Stimulated activated CD8-positive, alpha-beta memory T cell treated with anti-CD3 and anti-CD28 coated beads, Interleukin-12 subunit alpha, Interleukin-12 subunit beta, amount 100 ng/mL, for 4 hours (primary cell): Measurements from ENCODE around the gene NRG2.

Source experiments
- DNase-seq: peaks from one replicate; pipeline ENCODE4 v3.0.0-alpha.2; 2020; ENCODE audit warnings: low read depth

The NRG2 gene

DNA sequence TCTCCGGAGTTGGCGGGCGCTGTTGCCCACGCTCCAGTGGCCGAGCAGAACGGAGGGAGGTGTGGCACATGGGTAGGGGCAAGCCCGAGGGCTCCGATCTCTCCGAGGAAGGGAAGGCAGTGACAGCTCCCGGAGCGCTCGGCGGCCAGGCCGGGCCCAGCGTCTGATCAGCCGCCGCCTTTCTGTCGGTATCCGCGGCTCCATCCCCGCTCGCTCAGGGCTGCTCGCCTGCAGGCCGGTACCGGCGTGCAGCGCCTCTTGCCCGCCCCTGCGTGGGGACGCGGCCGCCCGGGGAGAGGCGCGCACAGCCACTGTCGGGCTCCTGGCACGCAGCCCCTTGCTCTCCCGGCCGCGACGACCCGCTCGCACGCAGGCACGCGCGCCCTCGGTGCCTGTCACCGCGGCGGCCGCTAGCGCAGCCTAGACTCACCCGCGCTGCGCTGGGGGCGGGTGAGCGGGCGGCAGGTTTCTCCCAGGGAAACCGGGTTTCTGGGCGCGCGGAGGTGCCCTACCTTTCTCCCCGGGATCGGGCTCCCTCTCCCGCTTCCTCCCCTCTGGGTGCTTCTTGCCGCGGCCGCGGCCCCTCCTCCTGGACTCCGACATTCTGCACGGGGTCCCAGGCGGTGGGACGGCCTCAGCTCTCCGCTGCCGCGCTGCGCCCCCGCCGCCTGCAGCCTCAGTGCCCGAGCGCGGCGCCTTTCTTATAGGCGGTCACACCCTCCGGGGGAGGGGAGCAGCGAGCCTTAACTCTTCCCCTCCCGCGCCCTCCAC, 139.1 kb downstream of the NRG2 start:
- no peak for DNase-seq

DNA sequence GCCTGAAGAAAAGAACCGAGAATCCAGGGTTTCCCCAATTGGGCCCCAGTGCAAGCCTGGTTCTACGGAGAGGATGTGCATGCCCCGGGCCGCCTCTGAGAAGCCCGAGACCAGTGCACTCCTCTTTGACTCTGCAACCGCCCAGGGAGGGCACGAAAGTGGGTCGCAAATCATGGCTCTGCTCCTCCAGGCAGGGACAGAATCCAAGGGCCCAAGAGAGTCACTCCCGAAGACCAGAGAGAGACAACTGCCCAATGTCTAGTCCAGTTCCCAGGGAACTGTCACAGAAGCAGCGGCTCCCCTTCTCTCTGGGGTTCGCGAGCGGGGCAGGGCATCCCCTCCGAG, 139.7 kb downstream of the NRG2 start:
- DNase-seq, result no peak

DNA sequence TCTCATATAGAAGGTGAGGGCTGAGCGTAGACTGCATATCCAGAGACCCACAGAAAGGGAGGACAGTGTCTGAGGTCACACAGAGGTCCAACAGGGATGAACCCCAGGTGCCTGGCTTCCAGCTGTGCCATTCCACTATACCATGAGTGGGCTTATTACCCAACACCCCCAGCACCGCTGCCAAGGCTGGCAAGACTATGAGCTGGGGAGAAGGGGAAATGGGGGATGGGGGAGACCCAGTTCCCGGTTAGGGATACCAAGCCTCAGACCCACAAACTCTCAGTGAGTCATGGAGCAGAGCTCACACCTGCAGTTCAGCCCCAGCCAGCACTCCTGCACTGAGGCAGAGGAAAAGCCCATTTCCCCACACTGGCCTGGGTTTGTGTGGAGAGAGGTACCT, 141.1 kb downstream of the NRG2 start:
- DNase-seq, result no peak

DNA sequence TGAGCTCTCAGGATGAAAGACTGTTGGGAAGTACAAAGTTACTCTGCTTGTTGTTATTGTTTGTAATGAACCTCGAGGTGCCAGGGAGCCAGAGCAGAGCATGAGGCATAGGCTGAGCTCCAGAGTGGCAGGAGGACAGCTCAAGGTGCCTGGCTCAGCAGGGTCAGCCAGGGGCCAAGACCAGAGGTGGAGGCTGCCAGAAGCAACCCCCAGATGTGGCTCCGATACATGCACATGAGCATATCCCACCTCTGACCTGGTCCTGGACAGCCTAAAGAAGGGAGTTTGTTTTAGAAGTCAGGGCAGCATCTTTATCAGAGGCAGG, 141.9 kb downstream of the NRG2 start:
- DNase-seq, result no peak

DNA sequence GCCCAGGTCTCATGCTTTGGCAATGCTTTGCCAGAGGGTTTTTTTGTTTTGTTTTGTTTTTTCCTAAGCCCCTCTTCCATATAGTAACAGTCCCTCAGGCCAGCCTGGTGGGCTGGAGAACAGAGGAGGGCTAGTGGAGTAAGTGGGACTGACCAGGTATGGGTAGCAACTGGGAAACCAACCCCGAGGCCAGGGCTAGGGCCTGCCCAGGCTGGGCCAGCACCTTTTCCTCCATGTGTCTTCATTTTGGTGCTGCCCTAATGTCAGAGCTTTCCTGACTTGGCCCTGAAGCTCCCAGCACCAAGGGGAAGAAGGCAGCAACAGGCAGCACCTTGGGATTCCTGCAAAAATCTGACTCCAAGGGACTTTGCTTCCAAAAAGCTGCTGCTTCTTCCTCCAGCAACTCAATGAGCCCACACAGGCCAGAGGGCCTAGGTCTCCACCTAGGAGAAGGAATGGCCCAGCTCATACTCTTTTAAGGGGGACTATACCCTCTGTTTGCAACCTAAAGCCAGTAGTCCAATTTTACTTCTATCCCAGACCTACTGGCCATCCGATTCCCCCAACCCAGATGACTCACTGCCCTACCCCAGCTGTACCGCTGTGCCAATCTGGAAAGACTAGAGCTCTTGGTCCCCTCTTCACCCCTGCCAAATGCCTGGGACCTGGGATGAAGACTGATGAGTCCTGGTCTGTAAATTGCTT, 142.4 kb downstream of the NRG2 start:
- no peak for DNase-seq

DNA sequence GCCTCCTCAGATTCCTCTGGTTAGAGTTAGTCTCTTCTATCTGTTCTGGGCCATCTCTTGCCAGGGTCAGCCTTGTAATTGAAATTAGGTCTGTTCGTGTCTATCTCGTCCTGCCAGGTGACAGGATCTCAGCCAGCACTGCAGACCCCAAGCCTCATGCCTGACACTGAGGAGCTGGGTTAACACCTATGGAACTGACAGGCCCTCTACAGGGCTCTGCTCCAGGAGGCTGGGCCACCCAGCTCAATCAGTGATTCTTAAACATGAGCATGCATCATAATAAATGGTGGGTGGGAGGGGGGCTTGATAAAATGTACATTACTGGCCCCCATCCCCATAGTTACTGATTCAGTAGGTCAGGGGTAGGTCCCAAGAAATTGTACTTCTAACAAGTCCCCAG, 144.1 kb downstream of the NRG2 start:
- DNase-seq, result no peak

DNA sequence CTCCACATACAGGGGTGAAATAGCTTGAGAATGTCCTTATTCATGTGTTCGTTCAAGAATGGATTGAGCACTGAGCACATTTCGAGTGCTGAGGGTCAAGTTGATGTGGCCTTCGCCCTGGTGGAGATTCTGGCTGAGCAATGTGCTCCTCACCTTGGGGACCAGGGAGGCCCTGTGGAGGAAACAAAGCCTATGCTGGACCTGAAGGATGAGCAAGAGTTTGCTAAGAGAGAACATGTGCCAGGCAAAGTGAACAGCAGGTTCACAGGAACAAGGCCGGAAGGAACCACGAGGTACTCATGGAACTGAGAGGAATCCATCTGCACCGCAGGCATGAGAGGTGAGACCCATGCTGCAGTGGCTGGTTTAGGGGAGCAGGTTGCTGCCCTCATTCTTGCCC, 145.1 kb downstream of the NRG2 start:
- no peak for DNase-seq

DNA sequence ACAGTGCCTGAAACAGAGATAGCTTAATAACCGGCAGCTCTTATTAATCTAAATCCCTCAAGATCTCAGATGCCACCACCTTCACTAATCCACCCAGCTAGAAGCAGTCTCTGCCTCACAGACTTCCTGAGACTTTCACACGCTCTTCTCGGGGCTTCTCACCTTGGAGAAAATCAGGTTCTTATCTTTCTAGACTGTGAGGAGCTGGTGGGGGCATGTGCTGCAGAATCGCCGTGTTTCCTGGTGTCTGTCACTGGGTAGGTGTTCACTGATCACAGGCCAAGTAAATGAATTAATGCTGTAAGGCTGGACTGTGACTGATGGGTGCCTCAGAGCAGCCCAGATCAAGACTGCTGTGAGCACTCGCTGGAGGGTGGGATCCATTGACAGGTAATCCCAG, 145.8 kb downstream of the NRG2 start:
- DNase-seq, result no peak

DNA sequence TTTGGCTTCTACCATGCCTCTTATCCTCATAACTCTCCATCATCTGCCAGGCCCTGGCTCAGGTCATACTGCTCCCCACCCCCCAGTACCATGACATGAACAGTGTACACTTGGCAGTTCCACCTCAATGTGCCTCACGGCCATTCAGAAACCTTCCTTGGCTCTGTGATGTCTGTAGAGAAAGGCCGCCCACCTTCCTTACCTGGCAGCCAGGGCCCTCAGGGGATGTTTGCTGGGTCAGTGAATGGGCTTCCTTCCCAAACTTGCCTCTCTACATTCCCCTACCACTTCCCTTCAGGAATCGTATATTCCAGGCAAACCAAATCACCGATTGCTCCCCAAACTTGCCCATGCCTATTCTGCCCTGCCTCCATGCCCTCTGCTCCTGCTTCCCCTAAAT, 146.4 kb downstream of the NRG2 start:
- no peak for DNase-seq

DNA sequence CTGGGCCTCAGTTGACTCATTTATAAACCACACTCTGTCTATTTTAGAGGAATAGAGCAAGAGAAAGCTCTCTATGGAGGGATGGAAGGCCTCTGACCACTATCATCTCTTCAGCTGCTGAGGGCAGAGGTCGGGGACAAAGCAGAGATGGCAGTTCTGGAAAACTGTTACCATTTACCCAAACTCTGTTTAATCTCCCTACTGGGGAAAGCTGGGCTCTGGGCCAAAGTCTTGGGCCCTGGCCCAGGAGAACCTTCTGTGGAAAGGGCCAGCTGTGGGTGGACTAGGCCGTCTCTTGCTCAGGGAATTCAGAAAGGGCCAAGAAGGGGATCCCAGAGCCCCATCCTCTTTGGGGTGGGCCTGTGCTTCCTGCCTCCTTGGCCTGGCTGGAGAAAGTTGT, 147.5 kb downstream of the NRG2 start:
- no peak for DNase-seq

DNA sequence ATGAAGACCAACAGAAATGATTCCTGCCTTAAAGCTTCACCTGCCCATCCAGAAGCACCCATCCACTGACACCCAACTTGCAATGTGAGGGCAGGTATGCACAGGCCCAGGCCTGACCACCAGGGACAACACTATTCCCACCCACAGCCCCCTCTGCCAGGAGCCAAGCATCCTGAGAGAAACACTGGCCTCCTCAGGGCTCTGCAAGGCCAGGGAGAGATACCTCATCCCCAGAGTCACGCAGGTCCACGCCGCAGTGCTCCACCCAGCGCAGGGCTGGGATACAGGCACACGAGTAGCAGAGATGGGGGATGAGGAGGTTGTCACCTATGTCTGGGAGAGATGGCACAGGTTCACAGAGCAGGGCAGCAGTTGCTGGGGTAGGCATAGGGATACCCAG, 148.1 kb downstream of the NRG2 start:
- DNase-seq, result no peak

DNA sequence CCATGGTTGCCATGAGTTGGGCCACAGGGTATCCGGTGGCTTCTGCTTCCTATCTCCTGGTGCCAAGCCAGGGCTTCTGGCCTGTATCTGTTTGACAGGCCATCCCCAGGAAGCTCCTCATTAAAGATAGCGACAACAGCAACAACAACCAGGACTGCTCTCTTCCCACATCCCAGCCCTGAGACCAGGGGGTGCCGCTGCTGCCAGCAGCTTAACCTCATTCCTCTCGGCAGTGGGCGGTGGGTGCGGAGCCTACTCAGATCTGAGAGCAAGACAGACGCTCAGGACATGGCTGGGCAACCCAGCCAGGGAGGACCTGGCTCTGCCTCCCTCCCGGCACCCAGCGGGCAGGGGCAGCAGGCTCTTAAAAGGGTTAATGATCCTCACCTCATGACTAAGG, 149.2 kb downstream of the NRG2 start:
- DNase-seq, result no peak

DNA sequence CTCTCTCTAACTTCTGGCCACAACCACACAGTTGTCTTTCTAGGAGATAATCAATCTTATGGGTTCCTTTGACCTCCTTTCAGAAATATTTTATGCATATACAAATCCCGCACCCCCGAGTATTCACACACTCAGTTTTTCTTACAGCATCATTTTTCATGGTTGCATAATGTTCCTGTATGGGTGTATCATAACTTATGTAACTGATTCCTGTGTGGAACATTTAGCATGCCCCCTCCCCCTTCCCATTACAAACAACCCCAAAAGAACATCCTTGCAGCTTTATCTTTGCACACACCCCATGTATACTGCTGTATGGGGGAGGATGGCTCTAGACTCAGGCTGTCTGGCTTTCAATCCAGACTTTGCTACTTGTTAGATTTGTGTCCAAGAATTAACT, 153.7 kb downstream of the NRG2 start:
- DNase-seq, result no peak

DNA sequence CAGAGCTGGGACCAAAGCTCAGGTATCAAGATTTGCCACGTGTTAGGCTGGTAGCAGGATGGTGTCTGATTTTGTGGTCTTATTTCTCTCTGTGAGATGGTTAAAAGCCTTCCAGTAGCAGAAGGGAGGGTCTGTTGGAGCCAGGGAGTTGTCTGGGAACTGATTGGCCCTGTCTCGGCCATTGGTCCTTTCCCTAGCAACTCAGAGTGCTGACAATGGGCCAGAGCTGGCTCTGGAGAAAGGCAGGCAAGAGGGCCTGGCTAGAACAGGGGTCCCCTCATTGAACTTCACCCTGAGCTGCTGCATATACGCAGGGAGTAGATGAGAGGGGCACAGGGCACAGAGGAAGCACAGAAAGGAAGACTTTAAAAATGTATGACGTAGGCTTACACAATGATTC, 154.7 kb downstream of the NRG2 start:
- DNase-seq, result no peak

DNA sequence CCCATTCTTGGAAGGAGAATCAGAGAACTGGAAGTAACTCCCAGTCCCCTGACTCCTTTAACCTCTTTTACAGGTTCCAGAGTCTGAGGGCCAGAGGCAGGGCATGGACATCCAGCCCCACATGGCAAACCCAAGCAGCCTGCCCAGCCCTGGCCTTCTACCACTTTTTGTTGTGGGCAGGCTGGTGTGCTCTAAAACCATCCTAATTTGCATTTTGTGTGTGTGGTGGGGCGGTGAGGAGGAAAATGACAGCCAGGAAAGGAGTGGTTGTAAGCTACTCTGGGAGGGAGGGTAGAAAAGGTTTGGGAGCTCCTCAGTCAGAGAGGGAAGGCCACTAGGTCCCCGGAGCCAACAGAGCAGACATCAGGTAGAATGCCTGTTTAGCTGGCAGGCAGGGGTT, 156.9 kb downstream of the NRG2 start:
- DNase-seq, result no peak

DNA sequence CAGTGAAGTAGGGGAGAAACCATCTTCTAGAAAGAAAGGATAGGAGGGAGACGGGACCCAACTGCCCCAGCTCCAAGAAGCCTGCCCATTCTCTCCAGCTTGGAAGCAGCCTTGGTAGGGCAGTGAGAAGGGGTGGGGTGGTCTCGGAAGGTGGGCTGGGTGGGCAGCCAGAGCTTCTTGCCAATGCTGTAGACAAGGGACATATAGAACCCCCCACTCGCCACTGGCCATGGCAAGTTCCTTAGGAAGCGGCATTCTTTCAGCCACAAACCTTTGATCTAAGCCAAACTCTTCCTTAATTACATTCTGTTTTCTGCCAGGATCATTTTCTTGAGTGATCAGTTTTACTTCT, 157.3 kb downstream of the NRG2 start:
- DNase-seq, result no peak

DNA sequence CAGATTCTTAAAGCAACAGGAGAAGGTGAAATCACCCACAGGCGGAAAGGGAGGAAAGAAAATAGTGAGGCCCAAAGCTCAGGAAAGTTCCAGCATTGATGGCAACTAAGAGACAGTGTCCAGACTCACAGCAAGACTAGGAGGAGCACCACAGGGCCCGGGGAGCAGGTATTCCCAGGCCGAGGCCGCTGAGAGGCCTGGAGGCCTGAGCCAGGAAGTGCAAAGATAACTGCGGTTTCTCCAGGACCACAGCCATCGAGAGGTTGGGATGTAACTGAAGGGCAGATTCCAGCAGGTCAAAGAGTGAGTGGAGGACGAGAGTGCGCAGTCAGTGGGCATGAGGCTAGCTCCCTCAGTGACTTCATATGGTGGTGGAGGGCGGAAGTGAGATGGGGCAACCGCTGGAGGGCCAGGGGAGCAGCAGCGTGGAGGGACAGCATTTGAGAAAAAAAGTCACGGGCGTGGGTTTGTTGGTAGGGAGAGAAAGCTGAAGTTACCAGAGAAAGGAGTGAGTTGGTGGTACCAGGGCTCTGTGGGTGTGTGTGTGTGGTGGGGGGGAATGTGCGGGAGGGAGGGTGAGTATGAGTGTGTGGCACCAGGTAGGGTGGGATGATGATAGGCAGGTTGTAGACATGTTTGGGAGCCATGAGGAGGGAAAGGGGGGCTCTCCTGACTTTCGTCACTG, 157.8 kb downstream of the NRG2 start:
- no peak for DNase-seq

DNA sequence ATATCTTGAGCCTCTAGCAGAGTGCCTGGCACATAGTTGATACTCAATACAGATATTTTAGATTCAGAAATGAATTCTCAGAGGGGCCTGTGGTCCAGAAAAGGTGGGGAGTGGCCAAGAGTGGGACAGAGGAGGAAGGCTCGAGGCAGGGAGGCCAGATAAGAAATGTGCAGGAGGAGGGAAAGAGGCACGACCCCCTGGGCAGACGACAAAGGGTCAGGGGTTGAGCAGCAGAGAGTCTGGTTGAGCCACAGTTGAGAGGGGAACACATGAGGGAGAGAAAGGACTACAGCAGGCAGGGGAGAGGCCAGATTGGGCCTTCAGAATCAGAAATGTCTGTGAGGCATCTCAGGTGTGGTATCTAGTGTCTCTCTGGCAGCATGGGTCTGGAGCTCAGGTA, 158.4 kb downstream of the NRG2 start:
- no peak for DNase-seq

DNA sequence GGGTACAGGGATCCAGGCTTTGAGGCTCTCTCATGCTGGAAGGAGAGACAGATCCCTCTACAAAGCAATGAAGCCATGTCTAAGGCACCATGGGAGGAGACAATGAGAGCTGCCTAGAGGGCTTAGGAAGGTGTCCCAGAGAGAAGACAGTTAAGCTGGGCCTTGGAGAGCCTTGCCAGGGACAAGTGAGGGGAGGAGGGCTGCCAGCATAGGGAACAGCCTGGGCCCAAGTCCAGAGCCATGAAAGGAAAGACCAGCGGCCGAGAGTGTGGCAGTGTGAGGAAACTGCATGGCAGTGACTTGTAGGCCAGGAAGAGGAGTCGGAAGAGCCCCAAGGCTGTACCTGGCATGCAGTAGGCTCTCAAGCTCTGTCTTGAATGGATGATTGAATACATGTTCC, 159.0 kb downstream of the NRG2 start:
- DNase-seq, result no peak

DNA sequence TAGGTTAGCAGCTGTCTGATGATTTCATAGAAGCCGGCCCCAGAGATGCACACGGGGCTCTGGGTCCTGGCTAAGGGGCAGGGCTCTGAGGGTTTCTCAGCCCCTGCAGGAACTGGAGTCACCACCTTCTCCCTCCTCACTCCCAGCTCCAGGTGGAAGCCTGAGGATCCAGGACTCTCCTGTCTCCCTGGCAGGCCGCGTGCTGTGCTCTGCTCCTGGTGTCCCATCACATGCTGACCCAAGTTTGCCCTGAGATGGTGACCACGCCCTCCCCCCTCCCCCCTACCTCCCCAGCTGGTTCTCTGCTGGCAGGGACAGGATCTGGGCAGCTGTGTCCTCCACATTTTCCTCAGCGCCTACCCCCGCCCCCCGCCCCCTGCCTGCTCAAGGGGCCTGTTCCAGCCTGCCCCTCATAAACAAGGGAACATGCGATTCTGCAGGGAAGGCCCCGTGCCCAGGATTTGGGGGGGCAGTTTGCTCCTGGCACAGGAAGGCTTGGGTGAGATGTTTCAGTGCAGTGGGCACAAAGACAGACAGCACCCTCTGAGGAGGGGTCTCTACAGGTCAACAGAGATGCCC, 160.0 kb downstream of the NRG2 start:
- no peak for DNase-seq

DNA sequence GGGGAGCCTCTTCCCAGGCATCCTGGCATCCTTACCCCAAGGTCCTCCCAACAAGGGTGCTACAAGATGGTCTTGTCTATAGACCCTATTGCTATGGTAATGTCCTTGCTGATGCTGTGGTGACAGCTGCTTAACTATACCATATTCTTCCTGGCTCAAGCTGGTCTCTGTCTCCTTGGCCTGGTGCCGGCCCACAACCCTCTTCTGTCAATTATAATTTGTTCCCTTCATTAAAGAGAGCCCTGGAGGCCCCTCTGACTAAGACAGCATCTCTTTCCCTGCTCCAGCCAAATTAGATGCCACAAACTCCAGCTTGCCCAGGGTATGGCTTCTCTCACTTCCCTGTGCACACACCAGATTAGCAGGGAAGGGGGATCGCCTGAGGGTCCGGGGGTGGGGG, 160.8 kb downstream of the NRG2 start:
- no peak for DNase-seq

DNA sequence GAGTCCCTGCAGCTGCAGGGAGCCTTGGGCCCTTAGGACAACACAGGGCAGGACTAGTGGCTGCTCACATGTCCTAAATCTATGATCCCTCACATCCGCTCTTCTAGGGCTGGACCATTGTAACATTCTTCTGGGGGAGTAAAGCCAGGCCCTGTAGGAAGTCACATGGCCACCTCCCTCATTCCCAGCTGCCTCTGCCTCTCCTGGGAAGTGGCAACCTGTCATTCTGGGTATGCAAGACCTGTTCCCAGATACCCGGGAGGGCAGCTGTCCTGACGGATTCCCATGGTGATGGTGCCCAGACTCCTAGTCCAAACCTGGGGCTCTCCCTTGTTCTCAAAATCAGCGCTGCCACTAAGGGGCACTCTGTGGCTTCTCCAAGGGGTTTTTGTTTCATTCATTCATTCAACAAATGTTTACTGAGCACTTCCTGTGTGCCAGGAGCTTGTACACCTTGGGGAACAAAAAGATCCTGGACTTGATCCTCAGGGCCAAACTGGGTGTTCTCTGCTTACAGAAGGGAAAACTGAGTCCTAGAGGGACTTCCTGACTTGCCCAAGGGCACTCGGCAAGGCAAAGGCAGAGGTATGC, 161.9 kb downstream of the NRG2 start:
- DNase-seq, result no peak
